ENCODE results near the gene CELSR3. TPM values are rescaled to one million over a fixed set of nuclear protein-coding genes. Genes with fewer than 3 reads are reported as not detected.

The CELSR3 gene
- total RNA-seq, 1 experiment from 2014 or later, result 23.9 TPM

DNA sequence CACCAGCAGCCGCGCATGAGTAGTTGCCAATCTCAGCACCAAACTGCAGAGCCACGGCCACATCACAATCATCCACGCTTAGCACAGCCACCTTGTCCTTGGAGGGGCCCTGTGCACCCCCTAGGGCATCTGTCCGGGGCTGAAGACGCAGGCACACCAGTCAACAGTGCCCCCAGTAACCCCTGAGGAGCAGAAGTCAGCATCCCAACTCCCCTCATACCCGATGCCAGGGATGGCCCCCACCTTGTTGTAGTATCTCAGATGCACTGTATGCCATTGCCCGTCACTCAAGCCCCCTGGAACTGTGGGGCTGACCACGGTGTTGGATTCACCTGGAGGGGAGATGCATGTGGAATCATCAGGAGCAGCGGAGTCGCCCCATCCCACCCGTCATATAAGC is 7.6 kb downstream of the CELSR3 start:
- Histone ChIP-seq H3K4ac (ENCODE audit: low read depth, low read length) (no peak overlapping the region), H4K8ac (replicated peaks; ENCODE audit: insufficient read length, low read depth, low read length) (no peak overlapping the region), H3K27me3 (ENCODE audit: insufficient read depth, low read length) (no peaks in the 10 kb centered on the region), H2AFZ (ENCODE audit: low read length) (no peak overlapping the region), H2BK20ac (ENCODE audit: low read depth, low read length, poor library complexity, severe bottlenecking) (no peak overlapping the region), H3K56ac (ENCODE audit: insufficient read length, low read depth, low read length) (no peak overlapping the region), H2BK120ac (ENCODE audit: low read depth, low read length, poor library complexity, severe bottlenecking) (no peak overlapping the region), H3K14ac (ENCODE audit: insufficient read depth, low read length) (no peak overlapping the region), H4K91ac (ENCODE audit: insufficient read length, low read depth, low read length) (no peak overlapping the region), H3K4me2 (ENCODE audit: insufficient read depth, insufficient read length, low read length) (peak overlapping the region; percentile 50), H3K18ac (ENCODE audit: insufficient read length, low read depth, low read length) (no peak overlapping the region), H2BK5ac (ENCODE audit: insufficient read length, low read length) (no peak overlapping the region), H3T11ph (ENCODE audit: low read length) (no peak overlapping the region), H3K4me1 (ENCODE audit: insufficient read depth, low read length) (no peaks in the 10 kb centered on the region; the same call in 1 of the 2 replicates), H3K9me3 (ENCODE audit: control insufficient read depth, low read depth, low read length) (no peaks in the 10 kb centered on the region), H3K23ac (ENCODE audit: insufficient read length, low read depth, low read length) (no peak overlapping the region), H2AK5ac (ENCODE audit: insufficient read length, low read length) (no peak overlapping the region), H3K23me2 (ENCODE audit: insufficient read length, low read depth, low read length, poor library complexity, severe bottlenecking) (peaks cover 3% of the 10 kb centered on the region), H2BK15ac (ENCODE audit: low read depth, low read length) (no peak overlapping the region), H3K79me1 (ENCODE audit: insufficient read depth, low read depth, low read length, poor library complexity, severe bottlenecking) (no peaks in the 10 kb centered on the region), H3K27ac (ENCODE audit: insufficient read length, low read depth, low read length) (no peak overlapping the region), H4K5ac (ENCODE audit: insufficient read length, low read depth, low read length) (no peak overlapping the region), H4K20me1 (ENCODE audit: control insufficient read depth, insufficient read depth, insufficient read length) (peaks cover 2% of the 10 kb centered on the region), H3K79me2 (ENCODE audit: insufficient read depth, low read length) (no peaks in the 10 kb centered on the region), H3K9ac (ENCODE audit: extremely low read depth, insufficient read length, low read length) (no peak overlapping the region), H2BK12ac (ENCODE audit: insufficient read length, low read depth, low read length) (no peak overlapping the region)
- no peak for DNase-seq
- Mint-ChIP-seq H3K27me3 (ENCODE audit: low read depth) (peaks cover 4% of the 10 kb centered on the region; the same call in 1 of the 2 replicates), H3K4me1 (peaks cover 4 to 13% of the 10 kb centered on the region in 2 experiments), H3K36me3 (ENCODE audit: insufficient read depth in 1 of 3, low read depth in 3 of 3) (peaks cover 40 to 60% (median 58%) of the 10 kb centered on the region in 3 experiments), H3K4me3 (peak overlapping the region; percentile 67 to 73), H3K9me3 (peaks cover 0 to 3% of the 10 kb centered on the region in 2 experiments; a peak in 1 of 5 replicates), H3K27ac (peak overlapping the region in 1 of 3 experiments; percentile 53; a peak in 1 of 7 replicates)
- TF ChIP-seq, protein P1, sequence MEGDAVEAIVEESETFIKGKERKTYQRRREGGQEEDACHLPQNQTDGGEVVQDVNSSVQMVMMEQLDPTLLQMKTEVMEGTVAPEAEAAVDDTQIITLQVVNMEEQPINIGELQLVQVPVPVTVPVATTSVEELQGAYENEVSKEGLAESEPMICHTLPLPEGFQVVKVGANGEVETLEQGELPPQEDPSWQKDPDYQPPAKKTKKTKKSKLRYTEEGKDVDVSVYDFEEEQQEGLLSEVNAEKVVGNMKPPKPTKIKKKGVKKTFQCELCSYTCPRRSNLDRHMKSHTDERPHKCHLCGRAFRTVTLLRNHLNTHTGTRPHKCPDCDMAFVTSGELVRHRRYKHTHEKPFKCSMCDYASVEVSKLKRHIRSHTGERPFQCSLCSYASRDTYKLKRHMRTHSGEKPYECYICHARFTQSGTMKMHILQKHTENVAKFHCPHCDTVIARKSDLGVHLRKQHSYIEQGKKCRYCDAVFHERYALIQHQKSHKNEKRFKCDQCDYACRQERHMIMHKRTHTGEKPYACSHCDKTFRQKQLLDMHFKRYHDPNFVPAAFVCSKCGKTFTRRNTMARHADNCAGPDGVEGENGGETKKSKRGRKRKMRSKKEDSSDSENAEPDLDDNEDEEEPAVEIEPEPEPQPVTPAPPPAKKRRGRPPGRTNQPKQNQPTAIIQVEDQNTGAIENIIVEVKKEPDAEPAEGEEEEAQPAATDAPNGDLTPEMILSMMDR (conservative IDR thresholded peaks at IDR 0.05), result no peak
- WGBS (ENCODE audit: extremely low coverage, insufficient read length, low lambda C conversion rate), result no CpG with 5 or more reads among the region's 12 CpGs

All from H9 (cell line).